ENCODE measurements around the gene PKHD1. TPM values are rescaled to one million over a fixed set of nuclear protein-coding genes. Genes with fewer than 3 reads are reported as not detected.

PKHD1 gene
- total and polyA plus RNA-seq, 2 donors (not counting 1 experiment from before 2014, with no cell fraction given): not detected

DNA sequence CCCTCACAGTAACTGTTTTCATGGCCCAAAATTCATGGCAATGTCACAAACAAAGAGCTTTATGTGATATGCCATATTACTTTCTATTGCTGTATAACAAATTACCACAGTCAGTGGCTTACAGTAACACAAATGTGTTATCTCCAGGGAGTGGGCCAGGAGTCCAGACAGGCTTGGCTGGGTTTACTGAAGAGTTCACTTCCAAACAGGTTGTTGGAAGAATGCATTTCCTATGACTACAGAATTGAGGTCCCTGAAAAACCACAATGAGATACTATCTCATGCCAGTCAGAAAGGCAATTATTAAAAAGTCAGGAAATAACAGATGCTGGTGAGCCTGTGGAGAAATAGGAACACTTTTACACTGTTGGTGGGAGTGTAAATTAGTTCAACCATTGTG, 431.9 kb downstream of the PKHD1 start:
- no peaks in the 10 kb centered on the region for H3K79me2 ChIP-seq (ENCODE audit: control insufficient read depth, insufficient read depth, low read length)
- TF ChIP-seq EZH2 (IDR thresholded peaks at IDR 0.05; ENCODE audit: borderline replicate concordance, insufficient read depth, low read depth, low read length, poor library complexity, severe bottlenecking): no peak
- TF ChIP-seq, protein P1, sequence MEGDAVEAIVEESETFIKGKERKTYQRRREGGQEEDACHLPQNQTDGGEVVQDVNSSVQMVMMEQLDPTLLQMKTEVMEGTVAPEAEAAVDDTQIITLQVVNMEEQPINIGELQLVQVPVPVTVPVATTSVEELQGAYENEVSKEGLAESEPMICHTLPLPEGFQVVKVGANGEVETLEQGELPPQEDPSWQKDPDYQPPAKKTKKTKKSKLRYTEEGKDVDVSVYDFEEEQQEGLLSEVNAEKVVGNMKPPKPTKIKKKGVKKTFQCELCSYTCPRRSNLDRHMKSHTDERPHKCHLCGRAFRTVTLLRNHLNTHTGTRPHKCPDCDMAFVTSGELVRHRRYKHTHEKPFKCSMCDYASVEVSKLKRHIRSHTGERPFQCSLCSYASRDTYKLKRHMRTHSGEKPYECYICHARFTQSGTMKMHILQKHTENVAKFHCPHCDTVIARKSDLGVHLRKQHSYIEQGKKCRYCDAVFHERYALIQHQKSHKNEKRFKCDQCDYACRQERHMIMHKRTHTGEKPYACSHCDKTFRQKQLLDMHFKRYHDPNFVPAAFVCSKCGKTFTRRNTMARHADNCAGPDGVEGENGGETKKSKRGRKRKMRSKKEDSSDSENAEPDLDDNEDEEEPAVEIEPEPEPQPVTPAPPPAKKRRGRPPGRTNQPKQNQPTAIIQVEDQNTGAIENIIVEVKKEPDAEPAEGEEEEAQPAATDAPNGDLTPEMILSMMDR (IDR thresholded peaks at IDR 0.05): no peak
- DNase-seq (no peak), ATAC-seq (ENCODE audit: low read depth) (no peak)
- POLR2A ChIA-PET: no interaction called here
- no peaks in the 10 kb centered on the region for H3K9me3 ChIP-seq (ENCODE audit: control extremely low read depth in 1 of 3, control insufficient read depth in 2 of 3, insufficient read depth in 1 of 3, low read length in 2 of 3)
- CTCF ChIA-PET: no interaction called here
- Mint-ChIP-seq H3K4me3 (no peak overlapping the region), H3K9me3 (ENCODE audit: insufficient read depth) (no peaks in the 10 kb centered on the region), H3K27ac (no peak overlapping the region), H3K27me3 (no peaks in the 10 kb centered on the region), H3K4me1 (no peaks in the 10 kb centered on the region)
- H2AFZ ChIP-seq (ENCODE audit: insufficient read depth, low read depth, low read length, poor library complexity, severe bottlenecking): no peak overlapping the region
- intact Hi-C loops (cut with micrococcal nuclease): no loop called here
- H3K27me3 ChIP-seq (replicated peaks in 1 of 4; ENCODE audit: control extremely low read depth in 1 of 4, control insufficient read depth in 3 of 4, insufficient read depth in 4 of 4, low read length in 3 of 4): no peaks in the 10 kb centered on the region
- no peaks in the 10 kb centered on the region for H3K36me3 ChIP-seq (replicated peaks in 1 of 2; ENCODE audit: control extremely low read depth in 1 of 2, control insufficient read depth in 1 of 2, extremely low read depth in 1 of 2, insufficient read depth in 2 of 2, low read length in 1 of 2)
- no peak overlapping the region for H3K4me2 ChIP-seq (replicated peaks; ENCODE audit: low read depth, low read length, poor library complexity, severe bottlenecking)
- H3K4me3 ChIP-seq (ENCODE audit: control extremely low read depth in 1 of 5, extremely low read depth in 1 of 5, insufficient read depth in 1 of 5, low read depth in 2 of 5, low read length in 4 of 5): no peak overlapping the region
- no peaks in the 10 kb centered on the region for H3K4me1 ChIP-seq (ENCODE audit: control insufficient read depth in 2 of 2, insufficient read depth in 2 of 2, low read length in 2 of 2)
- H4K20me1 ChIP-seq (ENCODE audit: control insufficient read depth, insufficient read depth, low read length, poor library complexity, severe bottlenecking): no peaks in the 10 kb centered on the region
- H3K27ac ChIP-seq (ENCODE audit: low read length in 2 of 2): no peak overlapping the region
- no peak overlapping the region for H3K9ac ChIP-seq (ENCODE audit: low read length)

DNA sequence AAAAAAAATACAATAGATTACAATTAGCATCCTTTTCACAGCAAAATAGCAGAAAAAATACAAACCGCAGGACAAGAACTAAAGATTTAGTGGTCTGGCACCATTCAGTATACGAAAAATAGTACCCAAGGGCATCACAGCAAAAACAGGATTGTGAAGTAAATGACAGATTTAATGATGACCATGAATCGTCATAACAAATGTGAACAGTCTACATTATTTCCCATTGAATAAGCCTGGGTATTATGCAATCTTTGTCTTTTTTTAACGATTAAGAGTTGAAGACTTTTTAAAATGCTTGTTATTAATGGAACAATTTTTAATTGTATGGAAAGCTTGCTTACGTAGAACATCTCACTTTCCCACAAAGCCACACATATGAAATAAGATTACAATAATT, 432.8 kb downstream of the PKHD1 start:
- H3K36me3 ChIP-seq (replicated peaks in 1 of 2; ENCODE audit: control extremely low read depth in 1 of 2, control insufficient read depth in 1 of 2, extremely low read depth in 1 of 2, insufficient read depth in 2 of 2, low read length in 1 of 2): no peaks in the 10 kb centered on the region
- no peak overlapping the region for H2AFZ ChIP-seq (ENCODE audit: insufficient read depth, low read depth, low read length, poor library complexity, severe bottlenecking)
- WGBS (ENCODE audit: insufficient coverage): no CpG with 5 or more reads among the region's 5 CpGs
- H3K4me3 Mint-ChIP-seq: no peak overlapping the region
- no peaks in the 10 kb centered on the region for H3K4me1 Mint-ChIP-seq
- intact Hi-C loops (cut with micrococcal nuclease): no loop called here
- no peaks in the 10 kb centered on the region for H4K20me1 ChIP-seq (ENCODE audit: control insufficient read depth, insufficient read depth, low read length, poor library complexity, severe bottlenecking)
- H3K4me3 ChIP-seq (ENCODE audit: control extremely low read depth in 1 of 5, extremely low read depth in 1 of 5, insufficient read depth in 1 of 5, low read depth in 2 of 5, low read length in 4 of 5): no peak overlapping the region
- ChIA-PET CTCF (no interaction called here), POLR2A (no interaction called here)
- ATAC-seq (ENCODE audit: low read depth) (no peak), DNase-seq (no peak)
- no peaks in the 10 kb centered on the region for H3K79me2 ChIP-seq (ENCODE audit: control insufficient read depth, insufficient read depth, low read length)
- H3K27ac Mint-ChIP-seq: no peak overlapping the region
- no peaks in the 10 kb centered on the region for H3K27me3 Mint-ChIP-seq
- H3K4me1 ChIP-seq (ENCODE audit: control insufficient read depth in 2 of 2, insufficient read depth in 2 of 2, low read length in 2 of 2): no peaks in the 10 kb centered on the region
- no peak overlapping the region for H3K27ac ChIP-seq (ENCODE audit: low read length in 2 of 2)
- no peaks in the 10 kb centered on the region for H3K9me3 Mint-ChIP-seq (ENCODE audit: insufficient read depth)
- H3K4me2 ChIP-seq (replicated peaks; ENCODE audit: low read depth, low read length, poor library complexity, severe bottlenecking): no peak overlapping the region
- no peaks in the 10 kb centered on the region for H3K27me3 ChIP-seq (replicated peaks in 1 of 4; ENCODE audit: control extremely low read depth in 1 of 4, control insufficient read depth in 3 of 4, insufficient read depth in 4 of 4, low read length in 3 of 4)
- no peaks in the 10 kb centered on the region for H3K9me3 ChIP-seq (ENCODE audit: control extremely low read depth in 1 of 3, control insufficient read depth in 2 of 3, insufficient read depth in 1 of 3, low read length in 2 of 3)
- TF ChIP-seq, protein P1 (IDR thresholded peaks at IDR 0.05): no peak
- no peak for TF ChIP-seq EZH2 (IDR thresholded peaks at IDR 0.05; ENCODE audit: borderline replicate concordance, insufficient read depth, low read depth, low read length, poor library complexity, severe bottlenecking)
- no peak overlapping the region for H3K9ac ChIP-seq (ENCODE audit: low read length)

Data from B cell (primary cell).